ENCODE results near the gene SAP30L. TPM values are rescaled to one million over a fixed set of nuclear protein-coding genes. Genes with fewer than 3 reads are reported as not detected.

The SAP30L gene
- total RNA-seq, 1 donor: 36.2 TPM

DNA sequence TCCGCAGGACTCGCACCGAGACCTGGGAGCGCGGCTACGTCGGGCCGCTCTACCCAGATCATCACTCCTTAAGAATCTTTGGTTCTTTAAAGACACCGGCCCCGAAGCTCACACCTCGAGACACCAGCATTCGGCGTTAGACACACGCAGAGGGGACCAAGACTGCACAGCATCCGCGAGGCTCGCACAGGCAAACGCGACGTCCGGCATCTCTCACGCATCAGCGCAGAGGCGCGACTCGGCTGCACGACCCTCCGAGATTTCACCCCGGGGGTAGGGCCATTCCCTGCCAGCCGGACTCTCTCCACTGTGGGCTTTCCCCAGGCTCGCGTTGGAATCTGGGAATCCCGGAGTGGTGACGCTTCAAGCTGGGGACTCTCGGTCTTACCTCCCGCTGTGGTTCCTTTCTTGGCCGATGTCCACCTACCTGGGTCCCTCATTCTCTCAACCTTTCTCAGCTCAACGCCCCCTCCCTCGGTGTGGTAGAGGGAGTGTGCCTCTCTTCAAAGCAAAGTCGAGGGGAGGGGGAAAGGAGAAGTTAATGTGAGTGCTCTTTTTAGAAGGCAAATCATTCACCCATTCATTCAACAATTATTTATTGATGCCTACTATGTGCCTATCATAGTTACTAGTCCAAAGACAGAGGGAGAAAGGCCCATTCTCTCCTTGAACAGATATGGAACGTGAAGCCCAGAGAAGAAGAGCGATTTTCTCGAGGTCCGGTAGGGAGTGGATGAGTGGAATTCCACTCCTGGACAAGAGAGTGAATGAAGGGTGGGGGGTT is 33.6 kb downstream of the SAP30L start:
- Histone ChIP-seq H3K4me3 (ENCODE audit: low read length) (no peak overlapping the region), H3K9me3 (ENCODE audit: low read depth, low read length) (no peaks in the 10 kb centered on the region), H3K27me3 (ENCODE audit: insufficient read depth, low read length) (peaks cover 98% of the 10 kb centered on the region), H3K4me1 (ENCODE audit: insufficient read depth, low read length) (peaks cover 48% of the 10 kb centered on the region)

DNA sequence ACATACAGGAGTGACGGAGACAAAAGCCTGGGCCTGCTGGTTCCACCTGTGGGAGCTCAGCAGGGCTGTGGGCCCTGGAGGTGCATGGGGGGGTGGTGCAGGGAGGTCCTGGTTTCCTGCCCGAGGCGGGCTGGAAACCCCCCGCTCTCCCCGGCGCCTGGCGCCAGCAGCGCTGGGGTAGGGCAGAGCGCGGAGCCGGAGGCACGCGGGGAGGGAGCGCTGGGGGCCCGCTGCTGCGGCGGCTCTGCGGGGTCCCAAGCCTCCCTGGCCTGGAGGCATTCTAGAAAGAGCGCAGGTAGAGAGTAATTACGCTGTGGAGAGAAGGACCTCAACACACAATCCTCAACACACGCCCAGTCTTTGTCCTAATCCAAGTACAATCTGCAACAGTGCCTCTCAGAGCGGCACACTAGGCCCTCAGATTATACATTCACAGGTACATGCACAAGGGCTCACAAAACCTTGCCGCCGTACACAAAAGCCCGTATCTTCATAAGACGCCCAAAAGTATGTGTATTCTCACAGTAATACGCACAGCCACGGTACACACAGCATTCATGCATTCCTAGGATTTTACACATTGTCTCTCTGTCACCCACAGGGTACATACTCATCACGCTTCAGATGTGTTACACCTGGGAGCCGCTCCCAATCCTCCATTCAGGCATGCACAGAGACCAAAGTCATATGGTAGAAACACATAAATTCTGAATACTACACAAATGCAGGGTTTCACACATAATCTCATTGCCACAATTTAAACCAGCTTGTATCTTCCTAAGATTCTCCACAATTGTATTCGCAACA is 34.4 kb downstream of the SAP30L start:
- Histone ChIP-seq H3K4me1 (ENCODE audit: insufficient read depth, low read length) (peaks cover 40% of the 10 kb centered on the region), H3K4me3 (ENCODE audit: low read length) (no peak overlapping the region), H3K9me3 (ENCODE audit: low read depth, low read length) (no peaks in the 10 kb centered on the region), H3K27me3 (ENCODE audit: insufficient read depth, low read length) (peaks cover 98% of the 10 kb centered on the region)

DNA sequence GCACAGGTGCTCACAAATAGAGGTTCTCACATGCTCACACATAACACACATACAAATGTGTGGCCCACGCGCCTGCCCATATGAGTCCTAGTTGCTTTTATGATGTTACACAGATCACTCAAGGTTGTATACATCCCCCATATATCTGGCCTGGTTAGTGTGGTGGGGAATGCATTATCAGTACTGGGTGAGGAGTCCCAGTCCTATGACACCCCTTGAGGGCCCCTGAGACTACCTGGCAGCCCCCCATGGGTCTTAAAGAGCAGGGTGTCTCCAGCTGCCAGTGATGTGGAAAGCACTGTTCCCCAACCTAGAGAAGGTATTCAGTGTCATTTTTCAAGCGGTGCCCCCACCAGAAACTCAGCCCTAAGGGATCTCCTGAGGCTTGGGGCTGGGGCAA is 35.0 kb downstream of the SAP30L start:
- Histone ChIP-seq H3K9me3 (ENCODE audit: low read depth, low read length) (no peaks in the 10 kb centered on the region), H3K27me3 (ENCODE audit: insufficient read depth, low read length) (peaks cover 98% of the 10 kb centered on the region), H3K4me1 (ENCODE audit: insufficient read depth, low read length) (peaks cover 33% of the 10 kb centered on the region), H3K4me3 (ENCODE audit: low read length) (no peak overlapping the region)

DNA sequence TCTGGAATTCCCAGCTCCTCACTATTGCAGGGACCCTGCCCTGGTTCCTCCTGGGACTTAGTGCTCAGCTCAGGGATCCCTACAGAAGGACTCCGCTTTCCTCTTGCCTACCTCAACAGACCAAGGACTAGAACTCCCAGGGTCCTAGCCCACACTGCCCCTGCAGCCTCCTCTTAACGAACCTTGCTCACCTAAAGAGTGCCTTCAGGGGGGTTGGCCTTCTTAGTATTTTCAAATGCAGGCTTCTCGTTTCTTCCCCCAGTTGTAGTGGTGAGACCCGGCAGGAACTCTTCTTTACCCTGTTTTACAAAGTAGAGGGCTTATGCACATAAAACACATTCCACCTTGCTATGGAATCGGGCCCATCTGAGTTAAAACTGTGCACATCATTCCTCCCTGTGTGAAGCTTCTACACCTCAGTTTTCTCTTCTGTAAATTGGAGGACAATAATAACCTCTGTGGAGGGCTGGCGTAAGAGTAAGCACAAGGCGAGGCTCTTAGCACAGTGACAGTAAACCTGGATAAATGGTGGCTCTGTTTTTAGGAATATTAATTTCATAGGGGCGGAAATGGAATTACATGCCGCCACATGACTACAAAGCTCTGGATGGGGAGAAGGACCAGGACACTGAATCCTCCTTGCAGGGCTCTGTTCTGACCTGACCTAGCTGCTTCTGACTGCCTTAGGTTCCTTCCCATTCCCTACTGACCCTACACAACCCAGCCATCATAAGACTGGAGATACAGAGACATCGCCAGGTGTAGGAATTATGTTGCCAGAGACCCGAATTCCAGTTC is 36.0 kb downstream of the SAP30L start:
- no peak overlapping the region for H3K4me3 ChIP-seq (ENCODE audit: low read length)
- H3K27me3 ChIP-seq (ENCODE audit: insufficient read depth, low read length): peaks cover 98% of the 10 kb centered on the region
- H3K9me3 ChIP-seq (ENCODE audit: low read depth, low read length): no peaks in the 10 kb centered on the region
- peaks cover 23% of the 10 kb centered on the region for H3K4me1 ChIP-seq (ENCODE audit: insufficient read depth, low read length)

DNA sequence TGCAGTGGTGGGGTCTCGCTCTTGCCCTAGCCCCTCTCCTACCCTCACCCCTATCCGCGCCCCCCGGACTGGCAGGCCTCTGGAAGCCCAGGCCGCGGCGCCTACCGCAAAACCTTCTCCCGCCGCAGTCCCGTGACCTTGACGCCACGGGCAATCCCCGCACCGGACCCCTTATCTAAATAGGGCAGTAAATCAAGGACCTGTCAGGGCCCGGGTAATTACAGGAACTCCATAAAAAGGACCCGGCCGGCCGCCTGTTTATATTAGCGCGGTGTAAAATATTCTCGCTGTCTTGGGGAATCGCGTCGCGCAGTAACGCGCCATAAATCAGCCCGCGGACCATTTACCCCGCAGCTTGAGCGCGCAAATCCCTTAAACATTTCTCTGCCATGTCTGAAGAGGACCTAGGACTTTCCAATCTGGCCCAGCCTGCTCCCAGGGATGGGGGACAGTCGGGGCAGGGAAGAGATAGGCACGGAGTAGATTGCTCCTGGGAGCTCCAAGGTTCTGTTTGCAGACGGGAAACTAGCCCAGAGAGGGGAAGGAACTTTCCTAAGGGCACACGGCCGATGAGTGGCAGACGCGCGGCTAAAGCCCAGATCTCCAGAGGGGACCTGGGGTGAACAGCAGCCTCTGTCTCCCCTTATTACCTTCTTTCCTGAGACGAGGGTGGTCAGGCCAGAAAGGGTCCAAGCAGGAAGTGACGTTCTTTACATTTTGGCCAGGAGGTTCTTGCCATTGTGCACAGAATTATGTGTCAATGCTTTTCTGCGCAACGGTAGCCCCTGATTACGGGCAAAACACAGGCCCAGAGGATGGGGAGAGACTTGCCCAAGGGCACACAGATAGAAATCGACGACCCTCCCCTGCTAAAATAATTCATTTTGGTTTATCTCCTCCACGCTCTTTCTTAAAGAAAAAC is 37.0 kb downstream of the SAP30L start:
- peaks cover 13% of the 10 kb centered on the region for H3K4me1 ChIP-seq (ENCODE audit: insufficient read depth, low read length)
- H3K9me3 ChIP-seq (ENCODE audit: low read depth, low read length): no peaks in the 10 kb centered on the region
- H3K4me3 ChIP-seq (ENCODE audit: low read length): no peak overlapping the region
- H3K27me3 ChIP-seq (ENCODE audit: insufficient read depth, low read length): peaks cover 98% of the 10 kb centered on the region

DNA sequence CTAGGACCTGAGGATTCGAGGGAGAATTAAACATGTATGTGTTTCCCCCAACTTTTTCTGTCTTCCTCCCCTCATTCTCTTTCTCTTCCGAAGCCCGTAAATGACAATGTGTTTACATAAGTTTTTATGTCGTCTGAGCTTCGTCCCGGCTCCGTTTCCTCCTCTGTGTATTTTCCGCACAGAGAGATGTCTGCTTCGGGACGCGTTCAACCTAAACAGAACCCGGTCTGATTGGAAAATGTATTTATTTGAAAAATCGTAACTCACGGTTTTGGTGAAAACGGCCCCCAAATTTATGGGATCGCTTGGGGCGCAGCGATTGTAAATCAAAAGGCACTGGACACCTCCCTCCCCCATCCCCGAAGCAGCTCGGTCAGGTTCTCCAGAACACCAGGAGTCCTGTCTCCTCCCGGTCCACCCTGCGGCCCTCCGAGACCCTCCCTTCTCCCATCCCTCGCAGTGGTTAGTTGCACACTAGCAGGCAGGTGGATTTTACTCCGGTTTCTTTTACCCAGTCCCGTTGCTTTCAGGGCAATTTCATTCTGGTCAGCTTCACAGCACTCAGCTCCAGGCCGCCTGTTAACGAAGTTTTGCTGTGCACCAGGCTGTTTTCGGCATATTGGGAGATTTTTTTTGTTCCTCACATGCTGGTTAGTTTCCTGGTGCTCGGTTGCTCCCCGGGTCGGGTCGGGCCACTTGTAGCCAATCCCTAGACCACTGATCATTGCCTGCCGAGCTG is 38.0 kb downstream of the SAP30L start:
- Histone ChIP-seq H3K27me3 (ENCODE audit: insufficient read depth, low read length) (peaks cover 97% of the 10 kb centered on the region), H3K4me3 (ENCODE audit: low read length) (no peak overlapping the region), H3K4me1 (ENCODE audit: insufficient read depth, low read length) (peaks cover 8% of the 10 kb centered on the region), H3K9me3 (ENCODE audit: low read depth, low read length) (no peaks in the 10 kb centered on the region)

DNA sequence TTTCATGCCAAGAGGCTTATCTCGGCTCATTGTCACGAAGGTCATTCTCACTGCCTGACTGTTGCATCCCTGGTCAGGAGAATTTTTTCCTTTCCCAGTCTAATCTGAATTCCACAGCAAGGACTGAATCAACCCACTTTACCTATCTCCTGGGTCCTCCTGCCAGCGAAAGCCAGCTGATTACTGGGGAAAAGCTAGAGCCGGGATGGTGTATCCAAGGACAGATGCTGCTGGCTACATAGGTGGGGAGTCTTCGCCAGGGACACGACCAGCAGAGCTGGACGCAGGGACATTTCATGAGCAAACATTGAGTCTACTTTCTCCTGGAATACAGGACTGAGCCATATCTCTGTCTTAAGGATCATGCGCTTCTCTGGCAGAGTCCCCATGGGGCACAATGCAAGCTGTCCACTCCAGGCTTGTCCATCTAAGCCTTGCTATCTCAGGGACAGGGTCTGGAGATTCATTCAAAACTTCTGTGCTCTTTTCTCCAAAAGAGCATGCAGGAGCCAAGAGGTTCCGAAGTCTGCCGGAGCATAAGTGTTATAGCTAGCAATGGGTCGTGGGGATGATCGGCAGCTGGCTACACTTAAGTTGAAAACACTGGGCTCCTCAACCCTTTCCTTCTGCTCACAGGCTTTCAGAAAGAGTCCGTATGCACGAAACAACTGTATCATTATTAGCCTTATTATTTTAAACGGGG is 38.7 kb downstream of the SAP30L start:
- Histone ChIP-seq H3K27me3 (ENCODE audit: insufficient read depth, low read length) (peaks cover 97% of the 10 kb centered on the region), H3K4me3 (ENCODE audit: low read length) (no peak overlapping the region), H3K9me3 (ENCODE audit: low read depth, low read length) (no peaks in the 10 kb centered on the region), H3K4me1 (ENCODE audit: insufficient read depth, low read length) (peaks cover 1% of the 10 kb centered on the region)

DNA sequence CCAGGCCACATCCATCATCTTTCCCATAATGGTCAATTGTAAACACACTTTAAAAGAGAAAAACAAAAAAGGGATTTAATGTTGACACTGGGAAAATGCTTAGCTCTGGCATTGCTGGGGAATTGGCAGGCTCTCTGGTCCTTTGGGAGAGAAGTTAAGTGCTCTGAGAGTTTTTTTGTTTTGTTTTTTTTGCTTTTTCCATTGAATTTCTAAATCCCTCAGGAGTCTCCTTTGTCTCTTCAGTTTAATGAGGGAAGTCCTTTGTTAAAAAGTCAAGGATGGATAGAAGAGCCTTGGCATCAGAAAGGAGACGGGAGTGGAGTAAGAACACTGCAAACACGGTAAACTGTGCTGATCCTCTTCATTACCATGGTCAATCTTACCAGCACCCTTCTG is 39.3 kb downstream of the SAP30L start:
- Histone ChIP-seq H3K4me1 (ENCODE audit: insufficient read depth, low read length) (no peaks in the 10 kb centered on the region), H3K4me3 (ENCODE audit: low read length) (no peak overlapping the region), H3K9me3 (ENCODE audit: low read depth, low read length) (no peaks in the 10 kb centered on the region), H3K27me3 (ENCODE audit: insufficient read depth, low read length) (peaks cover 96% of the 10 kb centered on the region)

DNA sequence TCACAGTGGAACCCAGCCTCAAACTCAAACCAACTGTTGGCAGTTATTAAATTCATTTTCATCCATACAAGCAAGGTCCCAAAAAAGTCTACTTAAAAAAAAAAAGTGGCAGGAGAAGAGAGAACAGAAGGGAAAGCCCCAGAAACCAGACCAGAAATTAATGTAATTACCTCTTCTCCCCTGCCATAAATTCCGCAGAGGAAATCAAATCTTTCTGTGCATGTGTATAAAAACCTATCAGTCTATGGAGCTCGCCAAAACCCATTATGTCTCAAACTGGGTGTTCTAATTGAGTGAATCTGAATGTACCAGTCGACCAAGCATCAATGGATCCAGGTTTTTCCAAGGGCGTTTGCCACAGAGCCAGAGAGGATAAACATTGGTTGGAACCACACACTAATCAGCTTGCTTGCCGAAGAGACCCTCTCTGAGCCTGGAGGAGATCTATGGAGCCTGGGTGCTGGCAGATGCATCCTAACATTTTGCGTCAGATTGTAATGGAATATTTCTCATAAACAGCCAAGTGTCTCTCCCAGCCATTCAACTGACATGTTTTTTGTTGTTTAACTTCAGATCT is 40.1 kb downstream of the SAP30L start:
- peaks cover 94% of the 10 kb centered on the region for H3K27me3 ChIP-seq (ENCODE audit: insufficient read depth, low read length)
- no peaks in the 10 kb centered on the region for H3K4me1 ChIP-seq (ENCODE audit: insufficient read depth, low read length)
- no peak overlapping the region for H3K4me3 ChIP-seq (ENCODE audit: low read length)
- H3K9me3 ChIP-seq (ENCODE audit: low read depth, low read length): no peaks in the 10 kb centered on the region

DNA sequence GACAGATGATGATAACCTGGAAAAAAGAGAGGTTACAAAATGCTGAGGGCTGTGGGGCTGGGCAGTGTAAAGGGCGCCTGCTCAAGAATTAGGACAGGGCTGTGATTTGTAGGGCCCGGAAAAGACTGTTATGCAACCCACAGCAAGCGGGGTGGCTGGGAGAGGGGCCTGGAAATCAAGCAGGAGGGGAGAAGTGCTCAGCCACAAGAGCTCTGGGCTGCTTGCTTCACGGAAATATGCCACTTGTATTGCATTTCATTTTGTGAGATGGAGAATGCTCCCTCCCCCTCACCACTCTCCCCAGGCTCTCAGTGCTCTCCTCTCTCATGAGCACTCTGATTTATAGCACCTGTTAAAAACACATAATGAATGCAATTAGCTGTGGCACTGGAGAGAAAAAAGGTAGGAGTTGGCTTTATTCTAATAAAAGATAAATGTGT is 40.6 kb downstream of the SAP30L start:
- Histone ChIP-seq H3K27me3 (ENCODE audit: insufficient read depth, low read length) (peaks cover 92% of the 10 kb centered on the region), H3K4me1 (ENCODE audit: insufficient read depth, low read length) (no peaks in the 10 kb centered on the region), H3K4me3 (ENCODE audit: low read length) (no peak overlapping the region), H3K9me3 (ENCODE audit: low read depth, low read length) (no peaks in the 10 kb centered on the region)

DNA sequence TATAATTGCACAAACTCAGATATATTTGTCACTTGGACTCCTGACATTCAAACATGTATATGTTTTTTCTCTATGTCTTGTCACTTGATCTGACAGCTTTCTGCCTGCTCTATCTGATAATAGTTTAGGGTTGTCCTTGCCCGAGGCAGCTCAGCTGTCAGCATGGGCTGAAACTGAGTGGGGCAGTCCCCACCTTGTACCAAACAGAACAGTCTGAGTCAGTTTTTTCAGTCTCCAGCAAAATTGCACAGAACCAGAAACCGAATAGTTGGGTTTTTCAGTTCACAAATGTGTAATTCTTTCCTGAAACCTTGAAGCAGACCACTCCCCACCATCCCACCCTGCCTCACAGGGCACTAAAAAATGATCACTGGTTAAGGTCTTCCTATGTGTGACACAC is 41.7 kb downstream of the SAP30L start:
- Histone ChIP-seq H3K4me3 (ENCODE audit: low read length) (no peak overlapping the region), H3K4me1 (ENCODE audit: insufficient read depth, low read length) (no peaks in the 10 kb centered on the region), H3K9me3 (ENCODE audit: low read depth, low read length) (no peaks in the 10 kb centered on the region), H3K27me3 (ENCODE audit: insufficient read depth, low read length) (peaks cover 87% of the 10 kb centered on the region)

DNA sequence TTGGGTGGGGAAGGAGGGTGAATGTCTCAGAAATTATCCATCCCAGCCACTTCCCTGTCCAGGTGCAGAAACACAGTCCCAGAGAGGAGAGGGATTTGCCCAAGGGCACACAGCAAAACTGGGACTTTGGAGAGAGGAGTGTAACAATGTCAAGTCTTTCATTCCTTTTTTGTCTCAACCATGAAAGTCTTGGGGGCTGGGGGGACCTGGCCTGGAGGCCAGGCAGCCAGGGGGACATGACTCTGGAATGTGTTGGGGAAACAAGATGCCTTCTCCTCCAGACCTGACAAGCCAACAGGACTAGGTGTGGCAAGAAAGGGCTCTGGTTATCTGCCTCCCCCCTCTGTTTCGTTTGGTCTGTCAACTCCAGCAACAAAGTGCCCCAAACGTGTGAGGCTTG is 46.1 kb downstream of the SAP30L start:
- no peaks in the 10 kb centered on the region for H3K4me1 ChIP-seq (ENCODE audit: insufficient read depth, low read length)
- peaks cover 67% of the 10 kb centered on the region for H3K27me3 ChIP-seq (ENCODE audit: insufficient read depth, low read length)
- H3K4me3 ChIP-seq (ENCODE audit: low read length): no peak overlapping the region
- no peaks in the 10 kb centered on the region for H3K9me3 ChIP-seq (ENCODE audit: low read depth, low read length)

DNA sequence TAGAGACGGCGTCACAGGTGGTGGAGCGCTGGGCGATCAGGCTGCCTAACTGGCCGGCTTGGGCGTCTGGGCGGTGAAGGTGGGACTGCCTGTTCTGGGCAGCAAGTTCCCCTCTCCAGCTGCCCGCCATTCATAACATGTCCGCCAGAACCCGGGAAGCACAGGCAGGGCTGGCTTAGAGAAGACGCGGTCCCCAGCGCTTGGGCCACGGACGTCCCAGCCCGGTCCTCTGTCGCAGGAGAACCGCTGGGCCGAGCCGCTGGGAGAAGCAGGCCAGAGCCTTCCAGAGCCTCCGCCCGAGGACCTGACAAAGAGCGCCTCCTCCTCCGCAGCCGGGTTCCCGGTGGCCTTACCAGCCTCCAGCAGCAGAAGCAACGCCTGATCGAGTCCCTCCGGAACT is 47.5 kb downstream of the SAP30L start:
- no peaks in the 10 kb centered on the region for H3K9me3 ChIP-seq (ENCODE audit: low read depth, low read length)

More for the DNA sequence above, 47.5 kb downstream of the SAP30L start:
- peaks cover 55% of the 10 kb centered on the region for H3K27me3 ChIP-seq (ENCODE audit: insufficient read depth, low read length)
- no peak overlapping the region for H3K4me3 ChIP-seq (ENCODE audit: low read length)
- no peaks in the 10 kb centered on the region for H3K4me1 ChIP-seq (ENCODE audit: insufficient read depth, low read length)
